Hepatocyte (in vitro differentiated cells): ENCODE measurements around the gene FMNL2.

Experiments used
- CTCF ChIP-seq: fragments of 200-600 bp; sonication (generic); IDR thresholded peaks from 2 replicates; pipeline ENCODE4 v1.5.1; 2016; ENCODE audit warnings: antibody characterized with exemption, mild to moderate bottlenecking; ENCODE audit not compliant: poor library complexity
- EZH2 ChIP-seq: fragments of 200-600 bp; sonication (generic); IDR thresholded peaks from 2 replicates; pipeline ENCODE4 v1.6.1; 2016; ENCODE audit warnings: antibody characterized with exemption, mild to moderate bottlenecking, borderline replicate concordance
- EZH2phosphoT487 ChIP-seq: fragments of 200-600 bp; sonication (generic); IDR thresholded peaks from one replicate; pipeline ENCODE4 v1.6.1; 2018; ENCODE audit warnings: antibody characterized with exemption, mild to moderate bottlenecking, low read depth, moderate library complexity; ENCODE audit not compliant: unreplicated experiment, severe bottlenecking

GRCh38 chr2:152603166-152603565 lies 268.2 kb downstream of the FMNL2 start:
- no peak for TF ChIP-seq CTCF
- TF ChIP-seq EZH2: no peak
- TF ChIP-seq EZH2phosphoT487: no peak
